IPS-NIHi11 (cell line): ENCODE measurements around the gene NRIP1.

Experiments
- DNase-seq: peaks from one replicate; pipeline ENCODE4 v3.0.0; 2012; ENCODE audit warnings: mixed read lengths, low spot score

Gene NRIP1

DNA sequence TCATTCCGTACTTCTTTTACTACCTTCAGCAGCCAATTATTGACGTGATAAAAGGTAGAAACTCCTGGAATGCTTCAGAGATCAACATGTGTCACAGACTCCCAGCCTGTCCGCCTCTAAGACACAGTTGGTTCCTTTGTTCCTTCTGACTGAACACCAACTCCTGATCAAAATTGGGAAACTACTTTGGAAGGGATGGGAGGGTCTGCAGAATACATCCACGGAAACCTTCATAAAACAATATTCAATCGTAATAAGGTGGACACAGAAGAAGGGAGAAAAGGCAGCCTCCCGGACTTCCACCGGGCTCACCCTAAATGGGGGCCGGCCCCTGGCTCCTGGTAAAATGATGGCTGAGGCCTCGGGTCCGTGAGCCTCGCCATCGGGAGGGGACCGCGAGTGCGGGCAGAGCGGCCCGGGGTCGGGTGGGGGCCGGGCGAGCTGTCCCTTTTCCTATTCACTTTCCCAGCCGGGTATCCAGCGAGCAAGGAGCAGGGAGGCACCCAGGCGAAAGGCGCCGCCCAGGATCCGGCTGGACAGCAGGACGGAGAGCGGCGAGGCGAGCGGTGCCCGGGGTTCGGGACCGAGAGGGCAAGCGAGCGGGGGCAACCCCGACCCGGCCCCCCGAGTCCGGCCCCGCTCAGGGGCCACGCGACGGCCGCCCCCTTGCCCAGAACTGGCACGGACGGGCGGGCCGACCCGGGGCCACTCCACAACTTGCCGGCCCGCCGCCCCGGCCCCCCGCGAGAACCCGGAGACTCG, 805 bp downstream of the NRIP1 start:
- peak; percentile 57 for DNase-seq

DNA sequence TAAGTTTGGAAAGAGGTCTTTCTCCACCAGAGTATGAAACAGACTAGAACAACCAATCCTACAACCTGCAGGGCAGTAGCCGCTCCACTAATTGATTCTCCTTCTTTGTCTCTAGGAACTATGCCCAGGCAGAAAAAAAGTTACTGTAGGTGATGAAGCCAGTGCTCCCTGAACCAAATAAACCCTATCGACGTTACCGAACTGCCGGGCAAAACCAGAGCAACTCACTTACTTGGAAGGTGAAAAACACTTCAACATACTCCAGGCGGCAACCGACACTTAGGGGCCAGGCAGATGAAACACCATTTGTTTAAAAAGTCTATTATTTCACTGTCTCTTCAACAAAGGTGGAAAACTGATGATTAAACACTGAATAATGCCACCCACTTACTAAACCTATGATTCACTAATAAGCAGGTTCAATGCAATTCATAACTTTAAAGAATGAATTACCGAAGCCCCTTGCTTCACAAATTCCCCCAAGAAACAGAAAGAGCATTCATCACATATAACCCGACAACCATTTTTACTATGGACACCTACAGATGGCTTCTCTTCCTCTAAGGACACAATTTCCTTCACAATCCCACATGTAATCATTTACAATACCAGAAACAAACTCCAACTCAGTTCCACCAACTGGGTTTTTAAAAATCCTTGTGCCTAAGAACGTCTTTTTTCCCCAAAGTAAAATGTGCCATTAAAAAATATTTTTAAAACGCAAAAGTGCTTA, 1.6 kb downstream of the NRIP1 start:
- DNase-seq = no peak

DNA sequence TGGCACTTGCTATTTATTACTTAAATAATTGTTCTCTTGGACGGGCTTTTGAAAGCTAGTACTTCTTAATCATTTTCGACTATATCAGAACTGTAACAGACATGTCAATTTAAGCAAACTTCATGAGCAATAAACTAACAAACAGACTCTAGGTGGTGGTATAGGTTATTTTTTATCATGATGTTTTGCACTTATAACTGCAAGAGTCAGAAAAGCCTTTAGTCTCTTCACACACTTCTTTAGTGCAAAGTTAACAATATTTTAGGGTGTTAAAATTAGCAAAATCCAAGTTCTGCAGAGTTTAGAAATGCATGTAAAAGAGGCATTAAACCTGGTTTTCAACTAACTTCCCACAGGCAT, 2.2 kb downstream of the NRIP1 start:
- no peak for DNase-seq

DNA sequence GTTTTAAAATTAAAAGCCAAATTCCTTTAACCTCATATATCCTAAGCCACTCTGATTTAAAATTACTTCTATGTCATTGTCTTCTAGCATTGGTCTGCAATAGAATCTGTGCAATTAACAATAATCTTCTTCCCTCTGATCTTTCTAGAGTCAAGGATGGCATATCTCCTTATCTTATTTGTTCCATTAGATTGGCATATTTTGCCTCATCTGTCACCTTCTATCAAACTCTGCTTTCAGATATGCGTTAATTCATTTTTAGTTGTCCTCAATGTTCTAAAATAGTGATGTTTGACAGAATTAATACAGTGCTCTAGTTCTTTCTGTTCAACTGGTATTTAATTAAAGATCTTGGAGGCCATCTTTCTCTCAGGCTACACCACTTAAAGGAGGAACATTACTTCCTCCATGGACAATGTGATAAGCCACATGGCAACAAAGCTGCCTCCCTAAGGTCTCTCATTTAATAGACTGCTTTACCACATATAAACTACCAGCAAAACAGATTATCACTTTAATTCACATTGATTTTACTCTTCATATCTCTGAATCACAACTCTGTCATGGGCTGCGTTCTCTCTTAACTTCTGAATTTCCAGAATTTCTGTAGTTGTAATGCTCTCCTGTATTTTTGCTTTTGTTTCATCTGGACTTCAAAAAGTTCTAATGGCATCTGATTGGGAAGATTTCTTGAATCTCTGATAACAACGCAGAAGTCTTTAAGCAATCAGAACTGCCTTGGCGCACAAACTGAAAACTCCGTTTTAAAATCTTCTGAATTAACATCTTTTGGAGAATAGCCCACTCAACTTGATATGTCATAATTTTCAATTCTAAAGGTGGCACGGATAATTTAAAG, 2.8 kb downstream of the NRIP1 start:
- no peak for DNase-seq

DNA sequence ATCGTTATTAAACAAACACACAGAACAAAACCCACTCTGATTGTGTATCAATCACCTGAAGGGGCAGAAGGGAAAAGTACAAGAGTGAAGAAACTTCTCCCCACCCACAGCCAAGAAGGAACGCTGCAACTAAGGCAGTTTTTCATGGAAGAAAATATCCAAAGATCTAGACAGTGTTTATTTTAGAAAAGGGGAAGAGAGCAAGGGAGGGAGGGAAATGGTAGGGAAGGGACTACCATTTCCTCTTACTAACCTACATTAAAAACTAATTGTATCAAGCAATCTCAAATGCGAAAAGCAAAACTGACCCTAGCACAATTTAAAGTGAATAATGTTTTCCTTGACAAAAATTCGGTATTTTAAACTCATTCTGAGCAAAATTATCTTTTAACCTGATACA, 3.5 kb downstream of the NRIP1 start:
- DNase-seq = no peak

DNA sequence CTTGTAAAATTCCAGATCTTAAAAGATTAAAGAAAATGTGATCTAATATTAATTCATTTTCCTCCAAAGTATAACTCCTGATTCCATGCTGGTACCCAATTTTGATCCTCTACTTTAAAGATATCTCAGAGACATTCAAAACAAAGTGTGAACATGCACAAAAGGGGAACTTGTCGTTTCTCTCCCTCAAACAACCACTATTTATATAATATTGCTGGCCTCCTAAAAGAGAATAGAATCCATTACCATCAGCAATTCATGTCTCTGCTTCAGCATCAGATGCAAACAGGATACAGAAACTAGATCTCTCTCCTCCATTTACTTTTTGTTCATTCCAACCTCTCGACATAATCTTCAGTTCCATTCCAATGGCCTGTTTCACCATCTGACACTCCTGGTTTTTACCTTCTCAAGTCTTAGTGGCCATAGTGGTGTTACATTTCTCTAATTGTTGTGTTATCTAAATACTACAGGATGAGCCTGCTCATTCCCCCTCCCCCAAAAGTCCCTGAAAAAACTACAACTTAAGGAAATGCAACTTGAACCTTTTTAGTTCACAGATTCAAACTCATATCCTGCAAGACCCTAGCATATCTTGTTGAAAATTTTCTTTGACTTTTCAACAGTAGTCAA, 4.1 kb downstream of the NRIP1 start:
- DNase-seq = no peak

DNA sequence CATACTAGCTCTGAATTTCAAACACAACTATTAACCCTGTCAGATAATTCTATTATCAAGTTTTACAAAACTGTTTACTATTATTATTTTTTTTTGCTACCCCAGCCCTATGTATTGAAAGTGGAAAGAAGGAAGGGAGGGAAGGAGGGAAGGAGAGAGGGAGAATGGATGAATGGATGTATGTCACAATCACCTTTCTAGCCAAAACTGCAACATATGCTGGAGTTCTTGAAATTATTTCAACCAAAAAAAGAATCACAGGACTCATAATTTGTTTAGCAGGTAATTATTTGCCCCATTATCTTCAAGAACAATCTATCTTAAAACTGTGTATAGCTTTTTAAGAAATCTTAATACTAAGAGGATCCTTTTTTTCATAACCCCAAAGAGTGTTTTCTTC, 5.4 kb downstream of the NRIP1 start:
- no peak for DNase-seq

DNA sequence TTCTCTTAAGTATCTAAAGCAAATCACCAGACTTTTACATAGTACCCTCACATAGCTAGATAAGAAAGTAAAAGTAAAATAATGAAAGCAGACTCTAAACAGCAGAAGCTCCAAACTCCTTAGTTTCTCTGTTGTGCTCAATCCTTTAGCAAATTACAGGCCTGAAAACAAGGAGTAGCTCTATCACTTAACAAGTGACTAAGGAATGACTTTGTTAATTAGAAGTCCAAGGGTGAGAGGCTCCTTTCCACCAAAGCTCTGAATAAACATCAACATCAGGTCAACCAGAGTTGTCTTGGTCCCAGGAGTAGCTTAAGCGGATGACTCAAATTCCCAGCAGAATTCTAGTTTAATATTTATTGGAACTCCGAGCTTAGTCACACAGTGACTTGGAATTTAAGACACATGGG, 5.9 kb downstream of the NRIP1 start:
- DNase-seq = no peak

DNA sequence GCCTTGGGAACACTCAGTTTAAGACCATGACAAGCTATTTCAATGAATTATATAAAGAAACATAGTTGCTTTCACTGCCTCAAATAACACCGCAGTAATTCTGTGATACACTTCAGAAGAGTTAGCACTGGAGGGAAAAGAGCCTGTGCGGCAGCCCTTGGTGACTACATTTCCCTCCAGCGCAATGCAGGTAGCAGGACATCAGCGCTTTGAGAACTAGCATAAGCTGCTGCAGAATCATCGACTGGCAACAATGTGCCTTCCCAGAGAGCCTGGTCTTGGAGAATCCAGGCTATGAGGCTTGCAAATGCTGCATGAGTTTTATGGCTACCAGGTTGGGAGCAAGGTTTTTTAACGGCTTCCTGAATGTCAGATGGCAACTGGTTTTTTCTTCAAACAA, 7.5 kb downstream of the NRIP1 start:
- no peak for DNase-seq

DNA sequence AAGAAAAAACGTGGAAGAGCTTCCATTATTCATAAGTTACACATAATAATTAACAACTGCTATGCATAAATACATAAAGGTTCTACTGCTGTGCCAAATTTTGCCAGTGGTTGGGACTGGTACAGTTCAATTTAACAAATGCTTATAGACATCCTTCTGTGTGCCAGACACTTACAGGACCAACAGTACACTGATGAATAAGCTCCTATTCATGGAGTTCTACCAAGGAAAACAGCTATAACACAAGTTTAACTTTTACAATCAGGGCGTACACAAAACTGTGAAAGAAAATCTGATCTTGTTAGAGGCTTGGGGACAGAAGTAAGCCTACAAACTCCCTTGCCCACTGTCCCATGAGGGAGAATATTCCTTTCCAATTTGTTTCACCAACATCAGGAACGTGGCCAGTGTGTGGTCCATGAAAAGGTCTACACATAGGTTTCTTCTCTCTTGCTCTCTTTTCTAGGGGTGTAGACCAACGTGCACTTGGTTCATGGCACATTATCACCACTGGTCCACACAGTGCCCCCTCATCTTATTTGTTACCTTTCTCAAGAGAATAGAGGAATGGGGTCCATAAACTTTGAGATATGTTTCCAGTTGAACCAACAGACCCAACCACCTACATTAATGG, 10.1 kb downstream of the NRIP1 start:
- no peak for DNase-seq

DNA sequence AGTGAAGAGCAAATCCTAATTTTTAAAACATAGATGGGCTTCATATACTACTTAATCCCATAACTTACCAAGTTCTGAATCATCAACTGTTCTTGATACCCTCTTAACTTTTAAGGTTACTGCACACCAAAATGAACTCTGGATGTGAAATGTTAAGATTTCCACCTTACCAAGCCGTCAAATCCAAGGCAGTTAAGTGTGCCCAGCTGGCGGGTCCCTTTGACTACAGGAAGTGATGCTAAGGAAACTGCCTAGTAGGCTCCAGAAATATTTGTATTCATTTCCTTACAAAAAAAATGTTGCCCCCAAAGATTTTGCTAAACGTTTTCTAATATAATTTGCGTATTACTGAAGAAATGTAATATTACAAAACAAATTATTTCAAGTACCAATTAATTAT, 10.7 kb downstream of the NRIP1 start:
- DNase-seq = no peak

DNA sequence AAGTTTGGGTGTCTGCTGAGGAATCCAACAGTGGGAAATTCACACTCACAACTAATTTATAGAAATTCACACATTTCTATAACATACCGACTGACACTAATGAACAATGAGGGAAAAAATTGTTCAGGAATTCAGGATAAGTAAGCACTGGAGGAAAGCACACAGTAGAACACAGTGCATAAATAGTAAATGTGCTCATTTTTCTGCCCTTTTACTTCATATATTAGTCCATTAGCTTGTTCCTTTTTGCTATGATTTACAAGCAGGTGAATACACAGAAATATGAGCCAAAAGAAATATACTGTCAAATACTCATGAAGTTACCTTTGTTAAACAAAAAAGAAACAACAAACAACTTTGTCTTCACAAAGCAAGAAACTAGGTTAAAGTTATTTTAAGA, 11.3 kb downstream of the NRIP1 start:
- DNase-seq = no peak

DNA sequence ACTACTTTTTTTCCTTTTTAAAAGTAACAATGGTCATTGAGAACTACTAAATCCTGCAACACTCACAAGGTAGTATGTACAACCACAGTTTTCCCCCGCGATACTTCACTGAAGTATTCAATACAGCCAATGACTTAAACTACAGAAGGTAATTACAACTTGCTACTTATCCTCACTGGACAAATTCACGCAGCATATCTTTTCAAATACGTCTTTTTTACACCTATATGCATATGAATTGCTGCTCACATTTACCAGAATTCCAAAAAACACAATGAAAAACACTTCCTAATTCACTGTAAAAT, 12.4 kb downstream of the NRIP1 start:
- DNase-seq = no peak

DNA sequence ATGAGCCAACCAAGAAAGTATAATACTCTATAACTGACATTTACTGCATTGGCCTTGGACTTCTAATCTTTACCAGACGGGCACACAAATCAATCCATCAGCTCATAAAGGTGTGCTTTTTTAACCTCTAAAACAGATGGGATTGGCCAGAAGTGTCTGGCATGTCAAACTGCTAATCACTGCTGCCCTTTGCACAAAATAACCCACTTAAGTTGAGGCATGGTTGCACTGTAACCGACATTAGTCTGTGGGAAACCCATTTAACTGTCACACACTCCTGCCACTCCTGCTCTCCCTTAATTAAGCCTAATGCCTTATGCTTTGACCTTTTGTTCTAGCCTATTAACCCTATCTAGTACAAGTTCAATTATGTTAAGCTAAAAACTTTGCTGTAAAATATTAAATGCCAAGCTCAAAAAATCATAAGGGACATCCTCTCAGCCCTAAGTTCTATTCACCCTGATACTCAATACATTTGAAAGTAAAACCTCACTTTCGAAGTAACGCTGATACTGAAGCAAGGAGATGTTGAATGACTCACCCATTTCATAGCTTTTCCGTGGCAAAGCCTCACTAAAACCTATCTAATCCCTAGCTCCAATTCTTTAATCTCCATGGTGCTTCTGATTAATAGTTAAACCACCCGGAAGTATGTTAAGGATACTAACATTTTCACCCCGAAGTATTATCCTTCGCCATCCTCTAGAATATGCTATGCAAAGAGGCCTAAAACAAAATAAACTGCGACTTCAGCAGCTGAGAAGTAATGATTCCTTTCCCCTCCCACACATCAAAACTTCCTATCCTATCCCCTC, 12.9 kb downstream of the NRIP1 start:
- DNase-seq = no peak

DNA sequence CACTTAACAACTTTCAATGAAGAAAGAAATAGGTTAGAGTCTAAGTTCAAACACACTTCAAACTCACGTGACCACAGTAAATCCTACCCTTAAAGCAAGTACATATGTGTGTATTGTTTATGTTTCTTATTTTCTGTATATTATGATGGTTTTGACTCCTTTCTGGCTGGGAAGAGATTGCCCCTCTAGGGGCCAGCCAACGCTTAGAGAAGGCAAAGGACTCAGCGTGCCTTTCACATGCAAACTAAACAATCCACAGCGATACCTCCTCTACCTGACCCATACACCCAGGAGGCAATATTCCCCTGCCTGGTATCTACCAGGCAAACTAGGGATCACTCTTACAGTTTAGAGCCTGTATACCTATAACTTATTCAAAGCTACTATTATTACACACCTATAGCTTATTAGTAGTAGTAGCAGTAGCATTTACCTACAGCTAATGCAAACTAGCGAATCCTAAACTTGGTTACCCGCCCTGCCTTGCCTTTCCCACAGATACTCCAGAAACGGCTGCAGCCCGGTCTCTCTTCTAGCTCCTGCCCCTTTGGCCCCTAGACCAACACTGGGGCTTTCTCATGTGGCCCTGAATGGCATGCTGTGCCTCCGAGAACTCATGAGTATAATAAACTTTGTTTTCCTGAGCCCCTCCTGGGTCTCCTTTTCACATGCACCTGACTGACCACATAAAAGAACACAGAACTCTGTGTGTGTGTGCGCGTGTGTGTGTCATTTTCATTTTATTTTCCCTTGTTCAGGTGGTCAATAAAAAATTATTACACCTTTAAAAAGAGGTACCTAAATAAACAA, 14.0 kb downstream of the NRIP1 start:
- DNase-seq = peak; percentile 34

DNA sequence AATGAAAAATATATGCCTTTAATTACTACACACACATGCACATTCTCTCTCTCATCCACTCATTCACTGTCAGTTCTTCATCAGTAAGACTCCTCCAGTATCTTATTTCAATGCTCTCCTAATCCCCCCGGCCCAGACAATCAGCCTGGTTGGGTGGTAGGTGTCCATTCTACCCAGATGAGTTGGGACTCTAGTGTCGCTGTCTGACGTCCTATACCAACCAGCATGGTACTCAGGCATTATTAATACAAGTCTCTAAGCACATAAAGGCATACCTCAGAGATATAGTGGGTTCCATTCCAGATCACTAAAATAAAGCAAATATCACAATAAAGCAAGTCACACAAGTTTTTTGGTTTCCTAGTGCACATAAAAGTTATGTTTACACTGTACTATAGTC, 19.8 kb downstream of the NRIP1 start:
- no peak for DNase-seq

DNA sequence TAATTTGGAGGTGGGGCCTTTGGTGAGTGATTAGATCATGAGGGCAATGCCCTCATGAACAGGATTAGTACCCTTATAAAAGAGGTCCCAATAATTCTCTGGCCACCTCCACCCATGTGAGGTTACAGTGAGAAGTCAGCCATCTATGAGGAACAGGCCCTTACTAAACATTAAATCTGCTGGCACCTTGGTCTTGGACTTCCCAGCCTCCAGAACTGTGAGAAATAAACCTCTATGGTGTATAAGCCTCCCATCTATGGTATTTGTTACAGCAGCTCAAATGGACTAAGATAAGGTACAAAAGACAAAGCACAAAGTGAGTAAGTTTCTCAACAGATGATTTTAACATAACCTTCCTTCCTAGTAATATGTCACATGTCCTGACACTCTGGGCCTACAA, 22.3 kb downstream of the NRIP1 start:
- DNase-seq = no peak

DNA sequence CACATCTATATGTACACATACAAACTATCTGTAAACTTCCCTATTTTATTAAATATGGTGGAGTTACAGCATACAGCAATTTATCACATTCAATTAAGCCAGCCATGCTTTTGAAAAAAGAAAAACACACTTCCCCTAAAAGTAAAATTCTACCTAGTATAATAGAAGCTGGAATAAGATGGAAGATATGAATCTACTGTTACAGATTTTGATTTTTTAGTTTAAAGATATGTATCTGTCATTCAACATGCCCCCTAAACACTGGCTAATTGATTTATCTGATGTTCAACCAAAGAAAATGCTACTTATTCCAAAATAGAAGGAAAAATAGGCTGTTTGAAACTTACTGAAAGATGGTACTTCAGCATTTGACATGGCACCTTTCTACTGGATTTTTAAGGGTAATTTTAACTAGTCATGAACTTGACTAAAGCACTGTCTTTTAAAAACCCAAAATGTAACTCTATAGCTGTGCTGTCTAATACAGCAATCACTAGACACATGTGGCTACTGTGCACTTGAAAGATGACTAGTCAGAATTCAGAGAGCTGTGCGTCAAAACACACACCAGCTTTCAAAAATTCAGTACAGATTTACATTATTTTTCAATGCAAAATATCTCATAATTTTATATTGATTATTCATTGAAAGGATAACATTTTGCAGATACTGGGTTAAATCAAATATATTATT, 25.0 kb downstream of the NRIP1 start:
- no peak for DNase-seq

DNA sequence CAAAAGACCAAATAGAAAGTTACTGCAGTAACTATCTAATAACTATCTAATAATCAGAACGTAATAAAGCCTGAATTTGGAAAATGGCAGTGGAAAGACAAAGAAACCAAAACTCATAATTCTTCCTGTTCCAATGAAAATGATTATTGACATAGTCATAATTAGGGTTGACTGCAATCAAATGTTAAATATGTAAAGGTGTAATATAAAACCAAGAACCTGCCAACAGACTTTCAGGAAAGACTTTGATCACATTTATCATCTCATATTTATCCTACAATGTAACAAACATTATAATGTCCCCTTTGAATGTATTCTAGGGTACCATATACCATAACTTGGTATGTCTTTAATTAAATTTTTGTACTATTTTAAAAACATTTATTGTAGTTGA, 26.9 kb downstream of the NRIP1 start:
- no peak for DNase-seq
